OCI-LY1 (cell line): Measurements from ENCODE around the gene EPB41.

Source experiments
- H2AFZ ChIP-seq: fragments of 200-600 bp; sonication (generic), shearing (Covaris generic); 2 replicates; pipeline ENCODE4 v1.6.0; 2014; ENCODE audit warnings: antibody characterized with exemption, mild to moderate bottlenecking, low read length
- H3F3A ChIP-seq: fragments of 200-600 bp; sonication (generic), shearing (Covaris generic); 2 replicates; pipeline ENCODE4 v1.6.0; 2014; ENCODE audit warnings: mild to moderate bottlenecking, antibody characterized with exemption, low read length, moderate library complexity; ENCODE audit not compliant: insufficient read depth
- H3K27ac ChIP-seq: fragments of 200-600 bp; sonication (generic); 2 replicates; pipeline ENCODE4 v1.5.1; 2014; ENCODE audit warnings: low read length, mixed run types, mild to moderate bottlenecking, low read depth; ENCODE audit not compliant: poor library complexity, severe bottlenecking
- H3K27me3 ChIP-seq: fragments of 200-600 bp; sonication (generic); 2 replicates; pipeline ENCODE4 v1.6.0; 2014; ENCODE audit warnings: antibody characterized with exemption, mild to moderate bottlenecking, low read length, moderate library complexity; ENCODE audit not compliant: insufficient read depth
- H3K36me3 ChIP-seq: fragments of 200-600 bp; sonication (generic); 2 replicates; pipeline ENCODE4 v1.6.1; 2014; ENCODE audit warnings: mild to moderate bottlenecking, antibody characterized with exemption, low read length, moderate library complexity, mixed read lengths; ENCODE audit not compliant: insufficient read depth
- H3K4me1 ChIP-seq: fragments of 200-600 bp; sonication (generic); 2 replicates; pipeline ENCODE4 v1.5.1; 2014; ENCODE audit warnings: mild to moderate bottlenecking, low read length, moderate library complexity; ENCODE audit not compliant: insufficient read depth, severe bottlenecking
- H3K4me2 ChIP-seq: fragments of 200-600 bp; sonication (generic), shearing (Covaris generic); 2 replicates; pipeline ENCODE4 v1.6.1; 2014; ENCODE audit warnings: low read length
- H3K4me3 ChIP-seq: fragments of 200-600 bp; sonication (generic); 2 replicates; pipeline ENCODE4 v1.5.1; 2014; ENCODE audit warnings: low read length, low read depth, mild to moderate bottlenecking, mixed read lengths; ENCODE audit not compliant: poor library complexity, severe bottlenecking
- H3K79me2 ChIP-seq: fragments of 200-600 bp; shearing (Covaris generic); 2 replicates; pipeline ENCODE4 v1.6.1; 2016; ENCODE audit warnings: mixed run types, low read length, mixed read lengths; ENCODE audit not compliant: insufficient read depth
- H3K9ac ChIP-seq: fragments of 200-600 bp; sonication (generic), shearing (Covaris generic); 2 replicates; pipeline ENCODE4 v1.6.1; 2014; ENCODE audit warnings: mild to moderate bottlenecking, low read length, mixed read lengths
- H3K9me2 ChIP-seq: fragments of 200-600 bp; sonication (generic), shearing (Covaris generic); 2 replicates; pipeline ENCODE4 v1.6.1; 2014; ENCODE audit warnings: low read depth, mild to moderate bottlenecking, low read length, mixed read lengths
- H3K9me3 ChIP-seq: fragments of 200-600 bp; shearing (Covaris generic); 2 replicates; pipeline ENCODE4 v1.6.1; 2014; ENCODE audit warnings: low read length, mixed read lengths
- H4K20me1 ChIP-seq: fragments of 200-600 bp; sonication (generic), shearing (Covaris generic); 2 replicates; pipeline ENCODE4 v1.6.0; 2016; ENCODE audit warnings: mild to moderate bottlenecking, low read length; ENCODE audit not compliant: insufficient read depth
- CTCF ChIP-seq: fragments of 200-600 bp; sonication (generic), shearing (Covaris generic); IDR thresholded peaks from 2 replicates; pipeline ENCODE4 v1.5.1; 2017; ENCODE audit warnings: mild to moderate bottlenecking, antibody characterized with exemption, low read length, moderate library complexity, mixed read lengths
- EZH2 ChIP-seq: fragments of 200-600 bp; sonication (generic), shearing (Covaris generic); IDR thresholded peaks from 2 replicates; pipeline ENCODE4 v1.8.0; 2017; ENCODE audit warnings: borderline replicate concordance, mixed run types, mild to moderate bottlenecking, antibody characterized with exemption, low read length, moderate library complexity, mixed read lengths

The EPB41 gene

DNA sequence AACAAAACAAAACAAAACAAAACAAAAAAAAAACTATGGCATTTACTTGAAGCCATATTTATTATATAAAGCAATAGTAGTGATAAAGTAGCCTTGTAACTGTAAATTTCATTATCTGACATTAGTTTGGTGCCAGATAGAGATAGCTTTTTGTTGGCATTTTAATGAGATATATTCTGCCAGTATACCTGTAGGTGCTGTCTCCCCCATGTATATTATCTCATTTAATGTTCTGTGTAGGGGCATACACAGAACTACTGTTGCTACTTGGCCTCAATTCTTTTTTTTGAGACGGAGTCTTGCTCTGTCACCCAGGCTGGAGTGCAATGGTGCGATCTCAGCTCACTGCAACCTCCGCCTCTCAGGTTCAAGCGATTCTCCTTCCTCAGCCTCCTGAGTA is 141.9 kb downstream of the EPB41 start:
- Histone ChIP-seq H3K4me2 (no peak overlapping the region), H3K4me3 (no peak overlapping the region), H3K27ac (no peak overlapping the region), H3K9ac (no peak overlapping the region), H3F3A (no peaks in the 10 kb centered on the region), H3K27me3 (no peaks in the 10 kb centered on the region), H3K79me2 (no peaks in the 10 kb centered on the region), H3K9me3 (no peaks in the 10 kb centered on the region), H3K4me1 (no peaks in the 10 kb centered on the region), H2AFZ (no peak overlapping the region), H4K20me1 (no peaks in the 10 kb centered on the region), H3K9me2 (no peaks in the 10 kb centered on the region), H3K36me3 (peaks cover 34% of the 10 kb centered on the region)
- TF ChIP-seq EZH2 (no peak), CTCF (no peak)

GRCh38 chr1:29057700-29058099 is 143.3 kb downstream of the EPB41 start:
- TF ChIP-seq EZH2 (no peak), CTCF (no peak)
- Histone ChIP-seq H2AFZ (no peak overlapping the region), H3K4me2 (no peak overlapping the region), H3K4me3 (no peak overlapping the region), H3K36me3 (peaks cover 35% of the 10 kb centered on the region), H3K27me3 (no peaks in the 10 kb centered on the region), H3K4me1 (no peaks in the 10 kb centered on the region), H3K9me3 (no peaks in the 10 kb centered on the region), H3K27ac (no peak overlapping the region), H3K9ac (no peak overlapping the region), H3K79me2 (no peaks in the 10 kb centered on the region), H4K20me1 (no peaks in the 10 kb centered on the region), H3F3A (no peaks in the 10 kb centered on the region), H3K9me2 (no peaks in the 10 kb centered on the region)

GRCh38 chr1:29062157-29062942 is 148.0 kb downstream of the EPB41 start:
- H3K27ac ChIP-seq: no peak overlapping the region
- TF ChIP-seq EZH2 (no peak), CTCF (no peak)
- H3K27me3 ChIP-seq: no peaks in the 10 kb centered on the region
- no peaks in the 10 kb centered on the region for H4K20me1 ChIP-seq
- no peaks in the 10 kb centered on the region for H3K4me1 ChIP-seq
- no peak overlapping the region for H2AFZ ChIP-seq
- no peaks in the 10 kb centered on the region for H3K9me3 ChIP-seq
- no peak overlapping the region for H3K4me2 ChIP-seq
- no peaks in the 10 kb centered on the region for H3K79me2 ChIP-seq
- no peaks in the 10 kb centered on the region for H3K9me2 ChIP-seq
- H3K36me3 ChIP-seq: peaks cover 42% of the 10 kb centered on the region
- no peaks in the 10 kb centered on the region for H3F3A ChIP-seq
- no peak overlapping the region for H3K9ac ChIP-seq
- H3K4me3 ChIP-seq: no peak overlapping the region
